H1 (cell line): ENCODE measurements around the gene KRT4. TPM values are rescaled to one million over a fixed set of nuclear protein-coding genes. Genes with fewer than 3 reads are reported as not detected.

Experiments
- CTCF ChIA-PET: fragments of 300-600 bp; sonication (Branson Sonifier 250); formaldehyde crosslinking; loops from one replicate; lab custom pipeline; 2021; ENCODE audit not compliant: partially characterized antibody; lab: Charles Lee
- POLR2A ChIA-PET: fragments of 300-600 bp; sonication (Branson Sonifier 250); formaldehyde crosslinking; loops from one replicate; lab custom pipeline; 2021; ENCODE audit warnings: inconsistent platforms; ENCODE audit not compliant: partially characterized antibody; lab: Charles Lee
- DNase-seq, 2 experiments: peaks; one replicate each; pipeline versions ENCODE4 v3.0.0 to v3.0.0-alpha.2; 2010 to 2022; ENCODE audit warnings: low spot score in 2 of 2, low read depth in 1 of 2, mixed read lengths in 1 of 2
- FAIRE-seq: peaks from 2 replicates; lab custom pipeline; 2011; peaks lifted over from hg19 to GRCh38; lab: Jason Lieb, UNC
- H2AFZ ChIP-seq: 2 replicates; pipeline ENCODE4 v1.8.1; 2012; ENCODE audit warnings: low read length, inconsistent platforms
- H2AK5ac ChIP-seq: 2 replicates; pipeline ENCODE4 v1.6.1; 2013; ENCODE audit warnings: low read depth, low read length
- H2BK120ac ChIP-seq: replicated peaks from 2 replicates; pipeline ENCODE3; 2013; ENCODE audit warnings: low read depth, low read length, inconsistent platforms
- H2BK12ac ChIP-seq: 2 replicates; pipeline ENCODE4 v1.6.1; 2013; ENCODE audit warnings: low read depth, low read length
- H2BK15ac ChIP-seq: 2 replicates; pipeline ENCODE4 v1.6.1; 2013; ENCODE audit warnings: low read length
- H2BK20ac ChIP-seq: 2 replicates; pipeline ENCODE4 v1.6.1; 2013; ENCODE audit warnings: low read length
- H2BK5ac ChIP-seq: 2 replicates; pipeline ENCODE4 v1.6.1; 2013; ENCODE audit warnings: low read depth, low read length
- H3K14ac ChIP-seq: 2 replicates; pipeline ENCODE4 v1.6.1; 2013; ENCODE audit warnings: inconsistent platforms; ENCODE audit not compliant: insufficient read length
- H3K18ac ChIP-seq: 2 replicates; pipeline ENCODE4 v1.6.1; 2013; ENCODE audit warnings: low read length; ENCODE audit errors: extremely low read depth
- H3K23ac ChIP-seq: 2 replicates; pipeline ENCODE4 v1.6.1; 2013; ENCODE audit warnings: inconsistent platforms; ENCODE audit not compliant: insufficient read length
- H3K23me2 ChIP-seq: 2 replicates; pipeline ENCODE4 v1.6.1; 2013; ENCODE audit warnings: low read depth, low read length
- H3K27ac ChIP-seq: 2 replicates; pipeline ENCODE4 v1.6.1; 2011; ENCODE audit warnings: low read depth, low read length, inconsistent platforms
- H3K27me3 ChIP-seq, 4 experiments: replicated peaks in 1 of 4; 1 replicate in 1 of 4; 2 replicates in 3 of 4; pipeline versions ENCODE4 v1.6.1 to v1.8.1; 2011 to 2013; ENCODE audit warnings: low read length in 3 of 4, mild to moderate bottlenecking in 3 of 4, inconsistent platforms in 2 of 4, mixed read lengths in 2 of 4, moderate library complexity in 1 of 4; ENCODE audit not compliant: control insufficient read depth in 3 of 4, insufficient read depth in 3 of 4; ENCODE audit errors: extremely low read depth in 1 of 4
- H3K36me3 ChIP-seq, 4 experiments: 2 replicates each; pipeline versions ENCODE4 v1.6.1 to v1.8.1; 2011 to 2013; ENCODE audit warnings: mild to moderate bottlenecking in 4 of 4, low read length in 3 of 4, moderate library complexity in 2 of 4, control low read depth in 1 of 4, inconsistent platforms in 1 of 4; ENCODE audit not compliant: insufficient read depth in 4 of 4, control insufficient read depth in 2 of 4
- H3K4ac ChIP-seq: replicated peaks from 2 replicates; pipeline ENCODE3; 2013; ENCODE audit warnings: low read length, low read depth, mixed read lengths, inconsistent platforms; ENCODE audit not compliant: insufficient read length
- H3K4me1 ChIP-seq, 4 experiments: replicated peaks in 1 of 4; 1 replicate in 1 of 4; 2 replicates in 3 of 4; pipeline versions ENCODE4 v1.6.1 to v1.8.1; 2011 to 2013; ENCODE audit warnings: low read length in 3 of 4, inconsistent platforms in 2 of 4, mixed read lengths in 1 of 4; ENCODE audit not compliant: insufficient read depth in 4 of 4, control insufficient read depth in 3 of 4
- H3K4me2 ChIP-seq, 2 experiments: 2 replicates each; pipeline versions ENCODE4 v1.6.1 to v1.8.1; 2011 to 2013; ENCODE audit warnings: low read depth in 2 of 2, low read length in 2 of 2, control low read depth in 1 of 2, inconsistent platforms in 1 of 2, mild to moderate bottlenecking in 1 of 2; ENCODE audit not compliant: insufficient read depth in 1 of 2
- H3K4me3 ChIP-seq, 4 experiments: fragments of 200-600, 300-600 bp in 1 of 4; sonication (generic), shearing (Covaris generic), sonication (Bioruptor Twin) in 1 of 4; 2 replicates each; pipeline versions ENCODE4 v1.5.1 to v1.8.1; 2011 to 2016; ENCODE audit warnings: low read length in 4 of 4, low read depth in 3 of 4, control low read depth in 2 of 4, inconsistent platforms in 2 of 4, mild to moderate bottlenecking in 2 of 4, mixed read lengths in 1 of 4, moderate library complexity in 1 of 4; ENCODE audit not compliant: insufficient read depth in 2 of 4; ENCODE audit errors: extremely low read depth in 1 of 4
- H3K56ac ChIP-seq: replicated peaks from 2 replicates; pipeline ENCODE3; 2013; ENCODE audit warnings: low read depth, mild to moderate bottlenecking, mixed read lengths, low read length, inconsistent platforms; ENCODE audit not compliant: insufficient read length
- H3K79me1 ChIP-seq: 2 replicates; pipeline ENCODE4 v1.6.1; 2013; ENCODE audit warnings: low read depth, low read length, control low read depth
- H3K79me2 ChIP-seq, 2 experiments: 2 replicates each; pipeline versions ENCODE4 v1.6.1 to v1.8.1; 2012 to 2013; ENCODE audit warnings: low read length in 2 of 2, mild to moderate bottlenecking in 2 of 2, inconsistent platforms in 1 of 2; ENCODE audit not compliant: insufficient read depth in 2 of 2, control insufficient read depth in 1 of 2
- H3K9ac ChIP-seq, 4 experiments: replicated peaks in 1 of 4; 1 replicate in 1 of 4; 2 replicates in 3 of 4; pipeline versions ENCODE4 v1.6.1 to v1.8.1; 2011 to 2013; ENCODE audit warnings: low read depth in 3 of 4, low read length in 3 of 4, control low read depth in 2 of 4, mild to moderate bottlenecking in 2 of 4, moderate library complexity in 2 of 4, inconsistent platforms in 1 of 4; ENCODE audit errors: extremely low read depth in 1 of 4
- H3K9me3 ChIP-seq, 2 experiments: 2 replicates each; pipeline versions ENCODE4 v1.6.1 to v1.8.1; 2012 to 2013; ENCODE audit warnings: mild to moderate bottlenecking in 2 of 2, moderate library complexity in 2 of 2, control low read depth in 1 of 2, inconsistent platforms in 1 of 2, low read depth in 1 of 2, low read length in 1 of 2, mixed read lengths in 1 of 2; ENCODE audit not compliant: insufficient read depth in 2 of 2
- H4K20me1 ChIP-seq, 2 experiments: replicated peaks in 1 of 2; 2 replicates each; pipeline versions ENCODE3 to v1.8.1; 2011 to 2013; ENCODE audit warnings: inconsistent platforms in 2 of 2, low read length in 2 of 2, mild to moderate bottlenecking in 1 of 2; ENCODE audit not compliant: insufficient read depth in 2 of 2, control insufficient read depth in 1 of 2
- H4K5ac ChIP-seq: 2 replicates; pipeline ENCODE4 v1.6.1; 2013; ENCODE audit warnings: low read length, low read depth, mixed read lengths, inconsistent platforms; ENCODE audit not compliant: insufficient read length
- H4K8ac ChIP-seq: 2 replicates; pipeline ENCODE4 v1.8.0; 2013; ENCODE audit warnings: mild to moderate bottlenecking, moderate library complexity, low read length, inconsistent platforms; ENCODE audit not compliant: insufficient read depth; ENCODE audit errors: extremely low read depth
- H4K91ac ChIP-seq: replicated peaks from 2 replicates; pipeline ENCODE3; 2013; ENCODE audit warnings: low read length, mixed read lengths, inconsistent platforms; ENCODE audit not compliant: insufficient read length
- BACH1 ChIP-seq: IDR thresholded peaks from 2 replicates; pipeline ENCODE4 v1.6.1; 2012; ENCODE audit warnings: low read length, improper control_type of control experiment
- CBX8 ChIP-seq: fragments of 300-800, 300-1000 bp; sonication (generic); IDR thresholded peaks from 2 replicates; pipeline ENCODE4 v1.7.1; 2016; ENCODE audit warnings: low read depth, low read length, borderline replicate concordance
- GTF2F1 ChIP-seq: IDR thresholded peaks from 2 replicates; pipeline ENCODE4 v1.6.1; 2012; ENCODE audit warnings: low read depth, low read length, improper control_type of control experiment, borderline replicate concordance
- HDAC2 ChIP-seq, 2 experiments: fragments of 300-600 bp in 1 of 2; sonication (generic) in 1 of 2; IDR thresholded peaks; 2 replicates each; pipeline ENCODE4 v1.6.1; 2011 to 2012; ENCODE audit warnings: low read depth in 2 of 2, low read length in 2 of 2, mild to moderate bottlenecking in 2 of 2, moderate library complexity in 2 of 2, borderline replicate concordance in 1 of 2, inconsistent platforms in 1 of 2
- NANOG ChIP-seq: IDR thresholded peaks from 2 replicates; pipeline ENCODE4 v1.6.1; 2011; ENCODE audit warnings: low read length, low read depth, mild to moderate bottlenecking, inconsistent platforms; ENCODE audit not compliant: insufficient read depth, poor library complexity, severe bottlenecking
- POLR2A ChIP-seq, 2 experiments: IDR thresholded peaks; 1 replicate in 1 of 2; 2 replicates in 1 of 2; pipeline ENCODE4 v1.6.1; 2011; ENCODE audit warnings: low read depth in 2 of 2, low read length in 2 of 2, mild to moderate bottlenecking in 2 of 2; ENCODE audit errors: control extremely low read depth in 1 of 2
- RNF2 ChIP-seq: fragments of 200-900, 300-1000 bp; sonication (generic); IDR thresholded peaks from 2 replicates; pipeline ENCODE4 v1.7.1; 2016; ENCODE audit warnings: borderline replicate concordance, low read depth, mild to moderate bottlenecking, antibody characterized with exemption, low read length; ENCODE audit not compliant: poor library complexity, severe bottlenecking; ENCODE audit errors: missing control alignments
- SAP30 ChIP-seq: fragments of 300-600 bp; sonication (generic); IDR thresholded peaks from 2 replicates; pipeline ENCODE4 v1.7.1; 2012; ENCODE audit warnings: low read length, moderate library complexity, mild to moderate bottlenecking, inconsistent platforms; ENCODE audit not compliant: insufficient read depth, insufficient replicate concordance
- SP4 ChIP-seq: IDR thresholded peaks from 2 replicates; pipeline ENCODE4 v1.6.1; 2012; ENCODE audit warnings: low read length, inconsistent platforms
- WGBS, 2 experiments: shearing (Covaris generic) in 1 of 2; methylation state at CpG; one replicate each; pipeline versions ENCODE4 v1.1.6 to v1.1.7; 2013 to 2015; ENCODE audit warnings: low lambda C conversion rate in 2 of 2, mixed read lengths in 2 of 2, inconsistent platforms in 1 of 2, low coverage in 1 of 2, missing lambda C conversion rate in 1 of 2; ENCODE audit not compliant: insufficient replicate concordance in 2 of 2, insufficient coverage in 1 of 2, insufficient read length in 1 of 2; ENCODE audit errors: extremely low coverage in 1 of 2, missing lambda C conversion rate in 1 of 2; 5-methylcytosine and 5-hydroxymethylcytosine counted together
- polyA plus RNA-seq, 7 experiments: library from polyadenylated mRNA; depleted of rRNA in 3 of 7; stranded (reverse) in 5 of 7; unstranded in 2 of 7; fragments of >200 nt in 5 of 7; fragments of 200-250 nt in 2 of 7; gene quantifications; 1 replicate in 5 of 7; 2 replicates in 1 of 7; 4 replicates in 1 of 7; pipeline versions ENCODE4 v1.2.1 to v1.2.3, GENCODE V29; 2011 to 2013; ENCODE audit warnings: missing spikeins in 2 of 7, mixed read lengths in 2 of 7
- total RNA-seq: library from RNA; stranded (reverse); fragmentation: NEBNext Ultra II Directional; extraction: Animal tissue kit (Norgen Biotek cat#: 25700); gene quantifications from 2 replicates; pipeline ENCODE4 v1.2.1, GENCODE V29; 2021
- TF ChIP-seq, protein P1 (sequence below), 3 experiments: IDR thresholded peaks; 1 replicate in 2 of 3; 2 replicates in 1 of 3; pipeline versions ENCODE4 v1.5.1 to v1.6.1; 2011; ENCODE audit warnings: low read length in 3 of 3, mild to moderate bottlenecking in 3 of 3, inconsistent platforms in 2 of 3, low read depth in 1 of 3, moderate library complexity in 1 of 3; ENCODE audit not compliant: insufficient read depth in 1 of 3; ENCODE audit errors: control extremely low read depth in 1 of 3

Gene KRT4
- total and polyA plus RNA-seq, 2 of the 8 experiments (the other 6 are each of a cell fraction or from before 2014, with no cell fraction given) = not detected

DNA sequence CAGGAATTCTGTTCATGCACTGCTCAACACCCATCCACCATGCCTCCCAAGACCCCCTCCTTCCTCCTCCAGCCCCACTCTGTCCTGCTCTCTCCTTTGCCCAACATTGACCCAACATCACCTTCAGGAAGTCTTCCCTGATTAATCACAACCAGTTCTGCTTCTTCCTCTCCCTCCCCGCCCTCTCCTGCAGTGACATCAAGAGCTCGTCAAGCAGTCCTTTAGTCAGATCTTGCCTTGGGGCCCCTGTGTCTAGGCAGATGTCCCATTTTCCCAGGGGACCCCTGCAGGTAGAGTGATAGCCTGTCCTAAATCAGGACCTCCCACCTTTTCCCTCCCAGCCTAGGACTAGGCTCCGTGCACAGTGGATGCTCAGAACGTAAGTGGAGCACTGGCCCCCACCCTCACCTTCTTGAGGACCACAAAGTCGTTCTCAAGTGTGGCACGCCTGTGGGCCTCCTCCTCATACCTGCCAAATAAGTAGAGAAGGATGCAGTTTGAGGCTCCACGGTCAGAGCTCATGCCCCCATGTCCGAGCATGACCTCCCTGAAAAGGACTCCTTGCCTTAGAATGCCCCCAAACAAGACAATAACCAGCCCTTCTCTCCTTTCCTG is 32.5 kb upstream of the KRT4 start:
- Histone ChIP-seq H3K14ac (no peak overlapping the region), H2BK20ac (no peak overlapping the region), H3K27me3 (no peaks in the 10 kb centered on the region), H3K4me1 (no peaks in the 10 kb centered on the region), H3K9ac (no peak overlapping the region), H4K5ac (no peak overlapping the region), H3K56ac (no peak overlapping the region), H2AK5ac (no peak overlapping the region), H3K18ac (no peak overlapping the region), H3K79me2 (no peaks in the 10 kb centered on the region), H3K4me3 (no peak overlapping the region), H3K79me1 (no peaks in the 10 kb centered on the region), H4K20me1 (no peaks in the 10 kb centered on the region), H2AFZ (no peak overlapping the region), H2BK120ac (no peak overlapping the region), H3K23ac (no peak overlapping the region), H3K27ac (no peak overlapping the region), H4K8ac (no peak overlapping the region), H4K91ac (no peak overlapping the region), H2BK12ac (no peak overlapping the region), H3K4ac (no peak overlapping the region), H2BK15ac (no peak overlapping the region), H3K36me3 (no peaks in the 10 kb centered on the region), H2BK5ac (no peak overlapping the region), H3K4me2 (no peak overlapping the region), H3K9me3 (no peaks in the 10 kb centered on the region; a peak in 1 of 4 replicates), H3K23me2 (no peaks in the 10 kb centered on the region)
- DNase-seq (no peak), FAIRE-seq (no peak)
- ChIA-PET CTCF (interaction anchor here (0.7 to 1.4 kb wide), 2 partner anchors 19 to 134 kb away, joined by 5 to 7 read pairs; no protein-coding TSS in a partner anchor), POLR2A (no interaction called here)
- WGBS, 2 experiments = 92% methylated on average over 8 of the region's 8 CpGs; no CpG with 5 or more reads in 1 of the 2 experiments
- TF ChIP-seq SAP30 (no peak), HDAC2 (IDR thresholded peaks at IDR 0.05; ENCODE audit: borderline replicate concordance in 1 of 2, low read depth in 2 of 2, low read length in 2 of 2) (no peak), CBX8 (no peak), RNF2 (no peak), POLR2A (IDR thresholded peaks at IDR 0.05; ENCODE audit: control extremely low read depth in 1 of 2, low read depth in 2 of 2, low read length in 2 of 2) (no peak), NANOG (no peak), GTF2F1 (no peak), SP4 (no peak), BACH1 (no peak)
- TF ChIP-seq, protein P1, sequence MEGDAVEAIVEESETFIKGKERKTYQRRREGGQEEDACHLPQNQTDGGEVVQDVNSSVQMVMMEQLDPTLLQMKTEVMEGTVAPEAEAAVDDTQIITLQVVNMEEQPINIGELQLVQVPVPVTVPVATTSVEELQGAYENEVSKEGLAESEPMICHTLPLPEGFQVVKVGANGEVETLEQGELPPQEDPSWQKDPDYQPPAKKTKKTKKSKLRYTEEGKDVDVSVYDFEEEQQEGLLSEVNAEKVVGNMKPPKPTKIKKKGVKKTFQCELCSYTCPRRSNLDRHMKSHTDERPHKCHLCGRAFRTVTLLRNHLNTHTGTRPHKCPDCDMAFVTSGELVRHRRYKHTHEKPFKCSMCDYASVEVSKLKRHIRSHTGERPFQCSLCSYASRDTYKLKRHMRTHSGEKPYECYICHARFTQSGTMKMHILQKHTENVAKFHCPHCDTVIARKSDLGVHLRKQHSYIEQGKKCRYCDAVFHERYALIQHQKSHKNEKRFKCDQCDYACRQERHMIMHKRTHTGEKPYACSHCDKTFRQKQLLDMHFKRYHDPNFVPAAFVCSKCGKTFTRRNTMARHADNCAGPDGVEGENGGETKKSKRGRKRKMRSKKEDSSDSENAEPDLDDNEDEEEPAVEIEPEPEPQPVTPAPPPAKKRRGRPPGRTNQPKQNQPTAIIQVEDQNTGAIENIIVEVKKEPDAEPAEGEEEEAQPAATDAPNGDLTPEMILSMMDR (IDR thresholded peaks at IDR 0.05; ENCODE audit: control extremely low read depth in 1 of 3, insufficient read depth in 1 of 3, low read depth in 1 of 3, low read length in 3 of 3) = no peak
